SK-N-SH treated with all-trans-retinoic acid at 6 μM for 48 hours (cell line): ENCODE data around the gene STIMATE.

Source experiments
- ATAC-seq: fragments of 200-7000 bp; cut with Tn5 transposase; 3 replicates; pipeline ENCODE4 v1.9.1; 2020; ENCODE audit warnings: mild to moderate bottlenecking, moderate library complexity
- ARNTL ChIP-seq: fragments of 450-650 bp; formaldehyde crosslinking; IDR thresholded peaks from 2 replicates; pipeline ENCODE4 v1.5.0; 2020; ENCODE audit warnings: low read depth, mild to moderate bottlenecking, moderate library complexity, borderline replicate concordance
- BACH2 ChIP-seq: fragments of 250-450 bp; sonication (Bioruptor Pico); IDR thresholded peaks from 2 replicates; pipeline ENCODE4 v1.9.0; 2021; ENCODE audit warnings: mild to moderate bottlenecking, borderline replicate concordance
- CSDC2 ChIP-seq: fragments of 250-450 bp; sonication (Bioruptor Pico); IDR thresholded peaks from 2 replicates; pipeline ENCODE4 v1.5.0; 2020; ENCODE audit warnings: mild to moderate bottlenecking, moderate library complexity
- ESRRG ChIP-seq: fragments of 250-450 bp; sonication (Bioruptor Pico); IDR thresholded peaks from 2 replicates; pipeline ENCODE4 v1.6.1; 2021; ENCODE audit warnings: mild to moderate bottlenecking
- GLIS3 ChIP-seq: fragments of 250-450 bp; sonication (Bioruptor Pico); IDR thresholded peaks from 2 replicates; pipeline ENCODE4 v1.5.0; 2020; ENCODE audit warnings: mild to moderate bottlenecking, moderate library complexity
- ISL1 ChIP-seq: fragments of 250-450 bp; sonication (Bioruptor Pico); IDR thresholded peaks from 2 replicates; pipeline ENCODE4 v2.1.2; 2022; ENCODE audit warnings: mild to moderate bottlenecking, moderate library complexity
- OSR1 ChIP-seq: fragments of 250-450 bp; sonication (Bioruptor Pico); IDR thresholded peaks from 2 replicates; pipeline ENCODE4 v1.8.0; 2022; ENCODE audit warnings: moderate library complexity, mild to moderate bottlenecking, inconsistent platforms
- PPARA ChIP-seq: fragments of 250-450 bp; sonication (Bioruptor Pico); IDR thresholded peaks from 2 replicates; pipeline ENCODE4 v1.5.0; 2020; ENCODE audit warnings: mild to moderate bottlenecking, borderline replicate concordance
- RARB ChIP-seq: fragments of 250-450 bp; sonication (Bioruptor Pico); IDR thresholded peaks from 2 replicates; pipeline ENCODE4 v1.8.0; 2021; ENCODE audit warnings: mild to moderate bottlenecking, moderate library complexity
- SNAI2 ChIP-seq: fragments of 250-450 bp; sonication (Bioruptor Pico); IDR thresholded peaks from 2 replicates; pipeline ENCODE4 v1.5.0; 2020; ENCODE audit warnings: mild to moderate bottlenecking, moderate library complexity
- TCF4 ChIP-seq: fragments of 250-450 bp; sonication (Bioruptor Pico); IDR thresholded peaks from 2 replicates; pipeline ENCODE4 v1.8.0; 2021; ENCODE audit warnings: mild to moderate bottlenecking, moderate library complexity, borderline replicate concordance
- TOX ChIP-seq: fragments of 250-450 bp; sonication (Bioruptor Pico); IDR thresholded peaks from 2 replicates; pipeline ENCODE4 v1.8.0; 2021; ENCODE audit warnings: mild to moderate bottlenecking, moderate library complexity, borderline replicate concordance
- ZC3H10 ChIP-seq: fragments of 250-450 bp; sonication (Bioruptor Pico); IDR thresholded peaks from 2 replicates; pipeline ENCODE4 v1.5.1; 2021; ENCODE audit warnings: mild to moderate bottlenecking, moderate library complexity
- ZFP3 ChIP-seq: fragments of 250-450 bp; sonication (Bioruptor Pico); IDR thresholded peaks from 2 replicates; pipeline ENCODE4 v1.5.0; 2020; ENCODE audit warnings: mild to moderate bottlenecking, moderate library complexity
- ZFP30 ChIP-seq: fragments of 450-650 bp; formaldehyde crosslinking; IDR thresholded peaks from 2 replicates; pipeline ENCODE4 v1.5.0; 2022; ENCODE audit warnings: mild to moderate bottlenecking, moderate library complexity
- ZNF565 ChIP-seq: fragments of 450-650 bp; formaldehyde crosslinking; conservative IDR thresholded peaks from 2 replicates; pipeline ENCODE4 v1.5.0; 2020; ENCODE audit warnings: low read depth, mild to moderate bottlenecking, moderate library complexity
- ZNF70 ChIP-seq: fragments of 450-650 bp; formaldehyde crosslinking; IDR thresholded peaks from 2 replicates; pipeline ENCODE4 v1.5.0; 2020; ENCODE audit warnings: mild to moderate bottlenecking, moderate library complexity
- ZNF8 ChIP-seq: fragments of 450-650 bp; formaldehyde crosslinking; IDR thresholded peaks from 2 replicates; pipeline ENCODE4 v1.5.0; 2020; ENCODE audit warnings: mild to moderate bottlenecking, moderate library complexity
- TF ChIP-seq, protein P1 (sequence below): fragments of 250-450 bp; sonication (Bioruptor Pico); IDR thresholded peaks from 2 replicates; pipeline ENCODE4 v1.5.0; 2020; ENCODE audit warnings: mild to moderate bottlenecking, moderate library complexity
- TF ChIP-seq, protein P2 (sequence below): fragments of 250-450 bp; sonication (Bioruptor Pico); IDR thresholded peaks from 2 replicates; pipeline ENCODE4 v1.8.0; 2020; ENCODE audit warnings: mild to moderate bottlenecking, moderate library complexity, borderline replicate concordance
- TF ChIP-seq, protein P3 (sequence below): fragments of 250-450 bp; sonication (Bioruptor Pico); IDR thresholded peaks from 2 replicates; pipeline ENCODE4 v1.5.1; 2021; ENCODE audit warnings: mild to moderate bottlenecking, moderate library complexity

STIMATE gene

DNA sequence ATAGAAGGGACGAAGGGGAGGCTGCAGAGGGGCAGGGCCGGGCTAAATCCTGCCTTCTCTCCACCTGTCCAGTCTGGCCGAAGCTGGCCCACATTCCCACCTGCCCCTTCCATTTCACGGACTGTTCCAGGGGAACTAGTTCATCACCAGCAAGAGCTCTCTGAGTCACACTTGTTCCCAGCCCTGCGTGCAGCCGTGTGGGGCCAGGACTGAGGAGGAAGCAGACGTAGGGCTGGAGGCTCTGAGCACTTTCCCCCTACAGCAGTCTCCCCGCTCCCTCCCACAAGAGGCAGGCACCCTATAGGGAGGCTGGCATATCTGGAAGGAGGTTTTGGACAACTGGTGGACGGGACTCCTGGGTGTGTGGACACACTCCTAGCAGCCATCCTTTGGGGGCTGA, 69.9 kb downstream of the STIMATE start:
- ATAC-seq, result no peak; the same call in 2 of the 3 replicates

DNA sequence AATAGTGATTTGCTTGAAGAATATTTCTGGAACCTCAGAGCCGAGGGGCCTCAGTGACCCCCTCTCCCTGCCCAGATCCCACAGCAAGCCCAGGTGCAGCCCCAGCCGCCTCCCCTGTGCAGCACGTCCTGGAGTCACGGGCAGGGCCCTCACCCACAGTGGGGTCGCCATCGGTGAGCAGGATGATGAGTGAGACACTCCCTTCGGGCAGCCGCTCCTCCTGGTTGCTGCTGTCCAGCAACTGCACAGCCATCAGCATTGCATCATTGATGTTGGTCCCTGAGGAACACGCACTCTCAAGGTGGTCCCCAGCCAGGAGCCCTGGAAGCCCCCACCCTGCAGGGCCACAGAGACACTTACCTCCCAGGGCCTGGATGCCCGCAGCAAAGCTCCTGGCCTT, 73.3 kb downstream of the STIMATE start:
- TF ChIP-seq OSR1 (CRISPR knock-in tag) (no peak), ARNTL (CRISPR knock-in tag) (no peak), ZC3H10 (CRISPR knock-in tag) (no peak), ESRRG (CRISPR knock-in tag) (no peak), TCF4 (CRISPR knock-in tag) (no peak), RARB (no peak), ZFP30 (CRISPR knock-in tag) (no peak), ZNF565 (CRISPR knock-in tag) (no peak), GLIS3 (no peak), BACH2 (CRISPR knock-in tag) (no peak), SNAI2 (CRISPR knock-in tag) (no peak)
- TF ChIP-seq, protein P1, sequence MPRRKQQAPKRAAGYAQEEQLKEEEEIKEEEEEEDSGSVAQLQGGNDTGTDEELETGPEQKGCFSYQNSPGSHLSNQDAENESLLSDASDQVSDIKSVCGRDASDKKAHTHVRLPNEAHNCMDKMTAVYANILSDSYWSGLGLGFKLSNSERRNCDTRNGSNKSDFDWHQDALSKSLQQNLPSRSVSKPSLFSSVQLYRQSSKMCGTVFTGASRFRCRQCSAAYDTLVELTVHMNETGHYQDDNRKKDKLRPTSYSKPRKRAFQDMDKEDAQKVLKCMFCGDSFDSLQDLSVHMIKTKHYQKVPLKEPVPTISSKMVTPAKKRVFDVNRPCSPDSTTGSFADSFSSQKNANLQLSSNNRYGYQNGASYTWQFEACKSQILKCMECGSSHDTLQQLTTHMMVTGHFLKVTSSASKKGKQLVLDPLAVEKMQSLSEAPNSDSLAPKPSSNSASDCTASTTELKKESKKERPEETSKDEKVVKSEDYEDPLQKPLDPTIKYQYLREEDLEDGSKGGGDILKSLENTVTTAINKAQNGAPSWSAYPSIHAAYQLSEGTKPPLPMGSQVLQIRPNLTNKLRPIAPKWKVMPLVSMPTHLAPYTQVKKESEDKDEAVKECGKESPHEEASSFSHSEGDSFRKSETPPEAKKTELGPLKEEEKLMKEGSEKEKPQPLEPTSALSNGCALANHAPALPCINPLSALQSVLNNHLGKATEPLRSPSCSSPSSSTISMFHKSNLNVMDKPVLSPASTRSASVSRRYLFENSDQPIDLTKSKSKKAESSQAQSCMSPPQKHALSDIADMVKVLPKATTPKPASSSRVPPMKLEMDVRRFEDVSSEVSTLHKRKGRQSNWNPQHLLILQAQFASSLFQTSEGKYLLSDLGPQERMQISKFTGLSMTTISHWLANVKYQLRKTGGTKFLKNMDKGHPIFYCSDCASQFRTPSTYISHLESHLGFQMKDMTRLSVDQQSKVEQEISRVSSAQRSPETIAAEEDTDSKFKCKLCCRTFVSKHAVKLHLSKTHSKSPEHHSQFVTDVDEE (CRISPR knock-in tag), result no peak

More for the DNA sequence above, 69.9 kb downstream of the STIMATE start:
- TF ChIP-seq TCF4 (CRISPR knock-in tag) (no peak), ZNF8 (CRISPR knock-in tag) (no peak), ISL1 (no peak), SNAI2 (CRISPR knock-in tag) (no peak), ZNF565 (CRISPR knock-in tag) (no peak), GLIS3 (no peak), ZFP30 (CRISPR knock-in tag) (no peak), ZC3H10 (CRISPR knock-in tag) (no peak), CSDC2 (CRISPR knock-in tag) (no peak), ZNF70 (no peak), PPARA (CRISPR knock-in tag) (no peak)
- TF ChIP-seq, protein P2, sequence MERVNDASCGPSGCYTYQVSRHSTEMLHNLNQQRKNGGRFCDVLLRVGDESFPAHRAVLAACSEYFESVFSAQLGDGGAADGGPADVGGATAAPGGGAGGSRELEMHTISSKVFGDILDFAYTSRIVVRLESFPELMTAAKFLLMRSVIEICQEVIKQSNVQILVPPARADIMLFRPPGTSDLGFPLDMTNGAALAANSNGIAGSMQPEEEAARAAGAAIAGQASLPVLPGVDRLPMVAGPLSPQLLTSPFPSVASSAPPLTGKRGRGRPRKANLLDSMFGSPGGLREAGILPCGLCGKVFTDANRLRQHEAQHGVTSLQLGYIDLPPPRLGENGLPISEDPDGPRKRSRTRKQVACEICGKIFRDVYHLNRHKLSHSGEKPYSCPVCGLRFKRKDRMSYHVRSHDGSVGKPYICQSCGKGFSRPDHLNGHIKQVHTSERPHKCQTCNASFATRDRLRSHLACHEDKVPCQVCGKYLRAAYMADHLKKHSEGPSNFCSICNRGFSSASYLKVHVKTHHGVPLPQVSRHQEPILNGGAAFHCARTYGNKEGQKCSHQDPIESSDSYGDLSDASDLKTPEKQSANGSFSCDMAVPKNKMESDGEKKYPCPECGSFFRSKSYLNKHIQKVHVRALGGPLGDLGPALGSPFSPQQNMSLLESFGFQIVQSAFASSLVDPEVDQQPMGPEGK (CRISPR knock-in tag), result no peak
- TF ChIP-seq, protein P3, sequence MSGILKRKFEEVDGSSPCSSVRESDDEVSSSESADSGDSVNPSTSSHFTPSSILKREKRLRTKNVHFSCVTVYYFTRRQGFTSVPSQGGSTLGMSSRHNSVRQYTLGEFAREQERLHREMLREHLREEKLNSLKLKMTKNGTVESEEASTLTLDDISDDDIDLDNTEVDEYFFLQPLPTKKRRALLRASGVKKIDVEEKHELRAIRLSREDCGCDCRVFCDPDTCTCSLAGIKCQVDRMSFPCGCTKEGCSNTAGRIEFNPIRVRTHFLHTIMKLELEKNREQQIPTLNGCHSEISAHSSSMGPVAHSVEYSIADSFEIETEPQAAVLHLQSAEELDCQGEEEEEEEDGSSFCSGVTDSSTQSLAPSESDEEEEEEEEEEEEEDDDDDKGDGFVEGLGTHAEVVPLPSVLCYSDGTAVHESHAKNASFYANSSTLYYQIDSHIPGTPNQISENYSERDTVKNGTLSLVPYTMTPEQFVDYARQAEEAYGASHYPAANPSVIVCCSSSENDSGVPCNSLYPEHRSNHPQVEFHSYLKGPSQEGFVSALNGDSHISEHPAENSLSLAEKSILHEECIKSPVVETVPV (CRISPR knock-in tag), result no peak

DNA sequence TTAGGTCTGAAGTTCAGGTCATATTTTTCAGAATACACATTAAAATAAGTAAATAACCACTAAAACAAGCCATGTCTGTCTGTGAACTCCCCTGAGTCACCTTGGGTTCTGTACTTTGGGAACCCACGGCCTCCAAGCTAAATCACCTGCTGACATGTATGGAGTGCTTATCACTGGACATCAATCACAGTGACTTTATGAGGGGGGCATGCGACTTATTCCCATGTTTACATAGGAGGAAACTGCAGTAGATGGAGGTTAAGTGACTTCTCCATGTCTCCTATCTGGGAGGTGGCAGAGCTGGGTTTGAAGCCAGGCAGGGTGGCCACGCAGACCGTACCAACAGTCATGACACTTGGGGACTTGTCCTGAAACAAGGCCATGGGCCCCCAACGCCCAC, 75.0 kb downstream of the STIMATE start:
- ATAC-seq, result no peak
- no peak for TF ChIP-seq ZNF8 (CRISPR knock-in tag)
- no peak for TF ChIP-seq OSR1 (CRISPR knock-in tag)
- TF ChIP-seq ZFP30 (CRISPR knock-in tag), result no peak
- no peak for TF ChIP-seq RARB
- no peak for TF ChIP-seq ZFP3
- no peak for TF ChIP-seq TOX (CRISPR knock-in tag)
- no peak for TF ChIP-seq TCF4 (CRISPR knock-in tag)
- no peak for TF ChIP-seq BACH2 (CRISPR knock-in tag)
- no peak for TF ChIP-seq CSDC2 (CRISPR knock-in tag)
- no peak for TF ChIP-seq ZNF70
- TF ChIP-seq, protein P3 (CRISPR knock-in tag), result no peak
- TF ChIP-seq, protein P2 (CRISPR knock-in tag), result no peak
- TF ChIP-seq PPARA (CRISPR knock-in tag), result no peak
- no peak for TF ChIP-seq GLIS3
- TF ChIP-seq ZC3H10 (CRISPR knock-in tag), result no peak
- no peak for TF ChIP-seq ESRRG (CRISPR knock-in tag)
- TF ChIP-seq ISL1, result no peak
- no peak for TF ChIP-seq ZNF565 (CRISPR knock-in tag)
- TF ChIP-seq, protein P1 (CRISPR knock-in tag), result no peak
- no peak for TF ChIP-seq SNAI2 (CRISPR knock-in tag)
- TF ChIP-seq, all 23 proteins: peak for 0

More for the DNA sequence above, 73.3 kb downstream of the STIMATE start:
- ATAC-seq, result no peak
